ENCODE measurements around the gene ENDOD1.
"Not testable (repeated sequence)": the region's sequence is repeated elsewhere in the genome, so short reads cannot be mapped to it uniquely, and the experiment has no call there.

ENDOD1 gene

GRCh38 chr11:95103701-95104100 is 14.1 kb downstream of the ENDOD1 start:
- ChIA-PET POLR2A (no interaction called here), CTCF (interaction anchor here (0.8 to 4.1 kb wide), 3 partner anchors 12 to 48 kb away, joined by 3 to 32 read pairs (median 5); partner anchors contain the start of gene ENDOD1)
- TF ChIP-seq CTCF (IDR thresholded peaks at IDR 0.05; ENCODE audit: control extremely low read depth, extremely low read depth, low read depth, missing control alignments), result no peak
- DNase-seq (ENCODE audit: extremely low spot score), result no peak

GRCh38 chr11:95104121-95104830 is 14.6 kb downstream of the ENDOD1 start:
- CTCF ChIA-PET, result interaction anchor here (4.1 kb wide), 1 partner anchor 13 kb away, joined by 32 read pairs; the partner anchor contains the start of gene ENDOD1
- no peak for DNase-seq (ENCODE audit: extremely low spot score)
- POLR2A ChIA-PET, result no interaction called here
- TF ChIP-seq CTCF (IDR thresholded peaks at IDR 0.05; ENCODE audit: control extremely low read depth, extremely low read depth, low read depth, missing control alignments), result no peak

GRCh38 chr11:95104856-95105255 is 15.2 kb downstream of the ENDOD1 start:
- ChIA-PET POLR2A (no interaction called here), CTCF (interaction anchor here (0.8 to 1.9 kb wide), 3 partner anchors 11 to 600 kb away, joined by 3 to 6 read pairs (median 4); no protein-coding TSS in a partner anchor)
- TF ChIP-seq CTCF (IDR thresholded peaks at IDR 0.05; ENCODE audit: control extremely low read depth, extremely low read depth, low read depth, missing control alignments), result no peak
- DNase-seq (ENCODE audit: extremely low spot score), result no peak

- CTCF ChIA-PET, result interaction anchor here (1.1 to 2.4 kb wide), 5 partner anchors 9 to 46 kb away, joined by 3 to 14 read pairs (median 4); no protein-coding TSS in a partner anchor
- no peak for DNase-seq (ENCODE audit: extremely low spot score)
- no peak for TF ChIP-seq CTCF (IDR thresholded peaks at IDR 0.05; ENCODE audit: control extremely low read depth, extremely low read depth, low read depth, missing control alignments)
- POLR2A ChIA-PET, result interaction anchor here (0.6 kb wide), 1 partner anchor 47 kb away, joined by 3 read pairs; no protein-coding TSS in a partner anchor
These were observed 18.5 kb downstream of the ENDOD1 start for GRCh38 chr11:95108159-95108611.

GRCh38 chr11:95108671-95109551 is 19.3 kb downstream of the ENDOD1 start:
- no peak for TF ChIP-seq CTCF (IDR thresholded peaks at IDR 0.05; ENCODE audit: control extremely low read depth, extremely low read depth, low read depth, missing control alignments)
- DNase-seq (ENCODE audit: extremely low spot score), result no peak
- ChIA-PET CTCF (interaction anchor here (1.1 to 2.4 kb wide), 5 partner anchors 10 to 47 kb away, joined by 3 to 14 read pairs (median 4); no protein-coding TSS in a partner anchor), POLR2A (interaction anchor here (0.5 kb wide), 1 partner anchor 80 kb away, joined by 3 read pairs; no protein-coding TSS in a partner anchor)

- CTCF ChIA-PET, result interaction anchor here (1.0 to 1.4 kb wide), 2 partner anchors 9 to 13 kb away, joined by 3 read pairs; no protein-coding TSS in a partner anchor
- DNase-seq (ENCODE audit: extremely low spot score); POLR2A ChIA-PET: not testable (repeated sequence)
These were observed 21.8 kb downstream of the ENDOD1 start for GRCh38 chr11:95111471-95111870.

Measured in GM10248 (cell line).